Activated naive CD4-positive, alpha-beta T cell (primary cell): Measurements from ENCODE around the gene SLC16A5.
"Not testable (repeated sequence)": the region's sequence is repeated elsewhere in the genome, so short reads cannot be mapped to it uniquely, and the experiment has no call there.

Experiments used
- DNase-seq, 4 experiments: peaks; one replicate each; lab custom pipeline; 2025; lab: John Stamatoyannopoulos, UW

SLC16A5 gene

GRCh38 chr17:75087558-75088453, at the start of gene SLC16A5:
Gene SLC16A5 (plus strand): TSS chr17:75087954. CDS start chr17:75093637, 5,683 bp downstream.
- DNase-seq, result peak in 1 of 4 experiments; percentile 45

GRCh38 chr17:75039238-75039637, 48.5 kb upstream of the SLC16A5 start:
- no peak for DNase-seq

- DNase-seq, result no peak
Measured at GRCh38 chr17:75041656-75042280, 46.0 kb upstream of the SLC16A5 start.

GRCh38 chr17:75043789-75044188, 44.0 kb upstream of the SLC16A5 start:
- DNase-seq, result not testable (repeated sequence)

GRCh38 chr17:75044716-75045115, 43.0 kb upstream of the SLC16A5 start:
- no peak for DNase-seq

- not testable (repeated sequence) for DNase-seq
Measured at GRCh38 chr17:75045946-75046406, 41.8 kb upstream of the SLC16A5 start.

- peak; percentile 76 to 91 (median 82) for DNase-seq
Measured at GRCh38 chr17:75046407-75047289, 41.1 kb upstream of the SLC16A5 start, which contains the start of the genes ATP5PD and KCTD2. Gene ATP5PD (minus strand): TSS chr17:75046969. CDS start chr17:75042650, 4,319 bp downstream. Gene KCTD2 (plus strand): TSS chr17:75047225. CDS start chr17:75047251, 26 bp downstream.

GRCh38 chr17:75047398-75048098, 40.2 kb upstream of the SLC16A5 start:
- peak in 1 of 4 experiments; percentile 20 for DNase-seq

GRCh38 chr17:75048249-75048878, 39.4 kb upstream of the SLC16A5 start:
- no peak for DNase-seq

GRCh38 chr17:75049057-75049456, 38.7 kb upstream of the SLC16A5 start:
- no peak for DNase-seq

GRCh38 chr17:75049706-75050105, 38.0 kb upstream of the SLC16A5 start:
- DNase-seq, result no peak

- no peak for DNase-seq
Measured at GRCh38 chr17:75051941-75052340, 35.8 kb upstream of the SLC16A5 start.

- DNase-seq, result no peak
Measured at GRCh38 chr17:75059369-75060345, 28.1 kb upstream of the SLC16A5 start.

GRCh38 chr17:75060434-75061054, 27.2 kb upstream of the SLC16A5 start:
- DNase-seq, result no peak

GRCh38 chr17:75061055-75061438, 26.7 kb upstream of the SLC16A5 start:
- no peak for DNase-seq

- DNase-seq, result no peak
Measured at GRCh38 chr17:75061618-75062017, 26.1 kb upstream of the SLC16A5 start.

- DNase-seq, result no peak
Measured at GRCh38 chr17:75063201-75063600, 24.6 kb upstream of the SLC16A5 start.

GRCh38 chr17:75063626-75064025, 24.1 kb upstream of the SLC16A5 start:
- no peak for DNase-seq

GRCh38 chr17:75064040-75064439, 23.7 kb upstream of the SLC16A5 start:
- DNase-seq, result no peak
